MM.1S (cell line): ENCODE measurements around the gene ARID1A.
A peak's percentile ranks its signal among the peaks of the same experiment; 100 is the strongest.

Experiments used
- DNase-seq: peaks from one replicate; pipeline ENCODE4 v3.0.0-alpha.2; 2015
- H2AFZ ChIP-seq: fragments of 300-600 bp; sonication (generic); 2 replicates; pipeline ENCODE4 v1.6.0; 2016; ENCODE audit warnings: antibody characterized with exemption, low read length
- H3F3A ChIP-seq: fragments of 300-600 bp; sonication (generic); 2 replicates; pipeline ENCODE4 v1.6.1; 2016; ENCODE audit warnings: mild to moderate bottlenecking, antibody characterized with exemption, low read length, moderate library complexity, mixed read lengths; ENCODE audit not compliant: insufficient read depth
- H3K27ac ChIP-seq: fragments of 300-600 bp; sonication (generic); 2 replicates; pipeline ENCODE4 v1.5.1; 2016; ENCODE audit warnings: mild to moderate bottlenecking, low read length
- H3K27me3 ChIP-seq: fragments of 300-600 bp; sonication (generic); replicated peaks from 2 replicates; pipeline ENCODE4 v1.6.0; 2016; ENCODE audit warnings: low read length; ENCODE audit not compliant: insufficient read depth
- H3K36me3 ChIP-seq: fragments of 300-600 bp; sonication (generic); replicated peaks from 2 replicates; pipeline ENCODE4 v1.6.1; 2016; ENCODE audit warnings: mild to moderate bottlenecking, low read length, mixed read lengths; ENCODE audit not compliant: insufficient read depth
- H3K4me1 ChIP-seq: fragments of 300-600 bp; sonication (generic); 2 replicates; pipeline ENCODE4 v1.6.1; 2016; ENCODE audit warnings: low read length, mixed read lengths
- H3K4me2 ChIP-seq: fragments of 300-600 bp; sonication (generic); 2 replicates; pipeline ENCODE4 v1.6.0; 2016; ENCODE audit warnings: low read depth, low read length
- H3K4me3 ChIP-seq: fragments of 300-600 bp; sonication (generic); 2 replicates; pipeline ENCODE4 v1.5.1; 2016; ENCODE audit warnings: low read length, mixed read lengths
- H3K79me2 ChIP-seq: fragments of 300-600 bp; sonication (generic); 2 replicates; pipeline ENCODE4 v1.6.1; 2016; ENCODE audit warnings: mixed run types, low read length, mixed read lengths
- H3K9ac ChIP-seq: fragments of 300-600 bp; sonication (generic); 2 replicates; pipeline ENCODE4 v1.6.1; 2016; ENCODE audit warnings: low read length, mixed read lengths
- H3K9me2 ChIP-seq: fragments of 300-600 bp; sonication (generic); replicated peaks from 2 replicates; pipeline ENCODE4 v1.6.1; 2016; ENCODE audit warnings: mild to moderate bottlenecking, low read length, mixed read lengths; ENCODE audit not compliant: insufficient read depth
- H3K9me3 ChIP-seq: fragments of 300-600 bp; sonication (generic); replicated peaks from 2 replicates; pipeline ENCODE4 v1.6.1; 2016; ENCODE audit warnings: mild to moderate bottlenecking, low read length, mixed read lengths; ENCODE audit not compliant: insufficient read depth
- H4K20me1 ChIP-seq: fragments of 300-600 bp; sonication (generic); 2 replicates; pipeline ENCODE4 v1.6.1; 2016; ENCODE audit warnings: mild to moderate bottlenecking, low read length, moderate library complexity, mixed read lengths; ENCODE audit not compliant: insufficient read depth
- CTCF ChIP-seq: fragments of 300-600 bp; sonication (generic); IDR thresholded peaks from 2 replicates; pipeline ENCODE4 v1.5.1; 2016; ENCODE audit warnings: antibody characterized with exemption, low read length, mixed read lengths
- EZH2 ChIP-seq: fragments of 300-600 bp; sonication (generic); optimal IDR thresholded peaks from 2 replicates; pipeline ENCODE3; 2017; ENCODE audit warnings: low read depth, mild to moderate bottlenecking, antibody characterized with exemption, low read length, mixed read lengths
- EZH2phosphoT487 ChIP-seq: fragments of 300-600 bp; sonication (generic); IDR thresholded peaks from 2 replicates; pipeline ENCODE4 v1.6.1; 2018; ENCODE audit warnings: antibody characterized with exemption, low read length

The ARID1A gene

GRCh38 chr1:26697431-26697977 is 1.7 kb downstream of the ARID1A start:
- peaks cover 72% of the 10 kb centered on the region for H3F3A ChIP-seq
- no peaks in the 10 kb centered on the region for H3K9me3 ChIP-seq
- no peaks in the 10 kb centered on the region for H3K27me3 ChIP-seq
- peak overlapping the region; percentile 70 for H3K4me3 ChIP-seq
- no peak overlapping the region for H2AFZ ChIP-seq
- H3K4me1 ChIP-seq: peaks cover 40% of the 10 kb centered on the region
- TF ChIP-seq EZH2phosphoT487 (no peak), EZH2 (no peak), CTCF (no peak)
- peak overlapping the region; percentile 84 for H3K27ac ChIP-seq
- no peak for DNase-seq
- peaks cover 79% of the 10 kb centered on the region for H3K79me2 ChIP-seq
- no peaks in the 10 kb centered on the region for H3K9me2 ChIP-seq
- H3K4me2 ChIP-seq: peak overlapping the region; percentile 85; the same call in 1 of the 2 replicates
- H3K36me3 ChIP-seq: no peaks in the 10 kb centered on the region
- H4K20me1 ChIP-seq: no peaks in the 10 kb centered on the region
- H3K9ac ChIP-seq: peak overlapping the region; percentile 91

GRCh38 chr1:26697978-26698849 is 2.4 kb downstream of the ARID1A start:
- Histone ChIP-seq H3K9me2 (no peaks in the 10 kb centered on the region), H3K4me1 (peaks cover 45% of the 10 kb centered on the region), H2AFZ (no peak overlapping the region), H3K9ac (peak overlapping the region; percentile 91), H3K27me3 (no peaks in the 10 kb centered on the region), H3K9me3 (no peaks in the 10 kb centered on the region), H3K36me3 (no peaks in the 10 kb centered on the region), H4K20me1 (no peaks in the 10 kb centered on the region), H3K27ac (peak overlapping the region; percentile 84), H3K4me3 (peak overlapping the region; percentile 70), H3F3A (peaks cover 72% of the 10 kb centered on the region), H3K4me2 (peak overlapping the region; percentile 85), H3K79me2 (peaks cover 84% of the 10 kb centered on the region)
- peak; percentile 86 for DNase-seq
- no peak for TF ChIP-seq EZH2
- TF ChIP-seq EZH2phosphoT487: no peak
- TF ChIP-seq CTCF: no peak

GRCh38 chr1:26700711-26701110 is 4.9 kb downstream of the ARID1A start:
- Histone ChIP-seq H3K9ac (peak overlapping the region; percentile 91), H3K27me3 (no peaks in the 10 kb centered on the region), H3K27ac (peak overlapping the region; percentile 84), H3K9me3 (no peaks in the 10 kb centered on the region), H4K20me1 (no peaks in the 10 kb centered on the region), H3K36me3 (no peaks in the 10 kb centered on the region), H3K4me1 (peaks cover 50% of the 10 kb centered on the region), H3K4me3 (peak overlapping the region; percentile 70), H3K79me2 (peaks cover 89% of the 10 kb centered on the region), H3F3A (peaks cover 56% of the 10 kb centered on the region), H3K9me2 (no peaks in the 10 kb centered on the region), H3K4me2 (peak overlapping the region; percentile 85), H2AFZ (no peak overlapping the region)
- DNase-seq: peak; percentile 52
- TF ChIP-seq CTCF (no peak), EZH2phosphoT487 (no peak), EZH2 (no peak)
